ENCODE measurements around the gene ZC3H14. TPM values are rescaled to one million over a fixed set of nuclear protein-coding genes. Genes with fewer than 3 reads are reported as not detected.

Gene ZC3H14
- polyA plus RNA-seq, 1 of the 3 experiments (the other 2 are of a cell fraction), result 61.5 TPM

DNA sequence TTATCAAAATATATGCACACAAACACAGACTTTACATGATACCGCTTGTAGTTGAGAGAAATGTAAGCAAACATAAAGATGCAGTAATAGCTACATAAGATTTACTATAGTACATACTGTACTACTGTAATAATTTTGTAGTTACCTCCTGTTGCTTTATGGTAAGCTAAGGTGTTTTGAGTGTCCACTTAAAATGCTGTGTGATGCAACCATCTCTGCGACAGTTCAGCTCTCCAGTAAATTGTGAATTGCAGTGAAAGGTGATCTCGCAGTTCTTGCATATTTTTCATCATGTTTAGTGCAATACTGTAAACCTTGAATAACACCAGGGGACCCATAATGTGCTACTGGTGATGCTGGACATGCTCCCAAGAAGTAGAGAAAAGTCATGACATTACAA lies 21.6 kb downstream of the ZC3H14 start (continued):
- TF ChIP-seq RFX5 (IDR thresholded peaks at IDR 0.05; ENCODE audit: low read length) (no peak), SIN3A (IDR thresholded peaks at IDR 0.05; ENCODE audit: borderline replicate concordance, low read depth, low read length) (no peak), GABPA (IDR thresholded peaks at IDR 0.05; ENCODE audit: low read depth) (no peak), EP300 (IDR thresholded peaks at IDR 0.05; ENCODE audit: borderline replicate concordance in 1 of 2, low read depth in 1 of 2, low read length in 1 of 2) (no peak), JUND (IDR thresholded peaks at IDR 0.05) (no peak)
- TF ChIP-seq, protein P1, sequence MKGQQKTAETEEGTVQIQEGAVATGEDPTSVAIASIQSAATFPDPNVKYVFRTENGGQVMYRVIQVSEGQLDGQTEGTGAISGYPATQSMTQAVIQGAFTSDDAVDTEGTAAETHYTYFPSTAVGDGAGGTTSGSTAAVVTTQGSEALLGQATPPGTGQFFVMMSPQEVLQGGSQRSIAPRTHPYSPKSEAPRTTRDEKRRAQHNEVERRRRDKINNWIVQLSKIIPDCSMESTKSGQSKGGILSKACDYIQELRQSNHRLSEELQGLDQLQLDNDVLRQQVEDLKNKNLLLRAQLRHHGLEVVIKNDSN (IDR thresholded peaks at IDR 0.05; ENCODE audit: borderline replicate concordance, low read depth), result no peak
- TF ChIP-seq, protein P2, sequence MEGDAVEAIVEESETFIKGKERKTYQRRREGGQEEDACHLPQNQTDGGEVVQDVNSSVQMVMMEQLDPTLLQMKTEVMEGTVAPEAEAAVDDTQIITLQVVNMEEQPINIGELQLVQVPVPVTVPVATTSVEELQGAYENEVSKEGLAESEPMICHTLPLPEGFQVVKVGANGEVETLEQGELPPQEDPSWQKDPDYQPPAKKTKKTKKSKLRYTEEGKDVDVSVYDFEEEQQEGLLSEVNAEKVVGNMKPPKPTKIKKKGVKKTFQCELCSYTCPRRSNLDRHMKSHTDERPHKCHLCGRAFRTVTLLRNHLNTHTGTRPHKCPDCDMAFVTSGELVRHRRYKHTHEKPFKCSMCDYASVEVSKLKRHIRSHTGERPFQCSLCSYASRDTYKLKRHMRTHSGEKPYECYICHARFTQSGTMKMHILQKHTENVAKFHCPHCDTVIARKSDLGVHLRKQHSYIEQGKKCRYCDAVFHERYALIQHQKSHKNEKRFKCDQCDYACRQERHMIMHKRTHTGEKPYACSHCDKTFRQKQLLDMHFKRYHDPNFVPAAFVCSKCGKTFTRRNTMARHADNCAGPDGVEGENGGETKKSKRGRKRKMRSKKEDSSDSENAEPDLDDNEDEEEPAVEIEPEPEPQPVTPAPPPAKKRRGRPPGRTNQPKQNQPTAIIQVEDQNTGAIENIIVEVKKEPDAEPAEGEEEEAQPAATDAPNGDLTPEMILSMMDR (IDR thresholded peaks at IDR 0.05), result no peak
- TF ChIP-seq, protein P3, sequence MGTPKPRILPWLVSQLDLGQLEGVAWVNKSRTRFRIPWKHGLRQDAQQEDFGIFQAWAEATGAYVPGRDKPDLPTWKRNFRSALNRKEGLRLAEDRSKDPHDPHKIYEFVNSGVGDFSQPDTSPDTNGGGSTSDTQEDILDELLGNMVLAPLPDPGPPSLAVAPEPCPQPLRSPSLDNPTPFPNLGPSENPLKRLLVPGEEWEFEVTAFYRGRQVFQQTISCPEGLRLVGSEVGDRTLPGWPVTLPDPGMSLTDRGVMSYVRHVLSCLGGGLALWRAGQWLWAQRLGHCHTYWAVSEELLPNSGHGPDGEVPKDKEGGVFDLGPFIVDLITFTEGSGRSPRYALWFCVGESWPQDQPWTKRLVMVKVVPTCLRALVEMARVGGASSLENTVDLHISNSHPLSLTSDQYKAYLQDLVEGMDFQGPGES (IDR thresholded peaks at IDR 0.05; ENCODE audit: low read depth, low read length), result no peak

DNA sequence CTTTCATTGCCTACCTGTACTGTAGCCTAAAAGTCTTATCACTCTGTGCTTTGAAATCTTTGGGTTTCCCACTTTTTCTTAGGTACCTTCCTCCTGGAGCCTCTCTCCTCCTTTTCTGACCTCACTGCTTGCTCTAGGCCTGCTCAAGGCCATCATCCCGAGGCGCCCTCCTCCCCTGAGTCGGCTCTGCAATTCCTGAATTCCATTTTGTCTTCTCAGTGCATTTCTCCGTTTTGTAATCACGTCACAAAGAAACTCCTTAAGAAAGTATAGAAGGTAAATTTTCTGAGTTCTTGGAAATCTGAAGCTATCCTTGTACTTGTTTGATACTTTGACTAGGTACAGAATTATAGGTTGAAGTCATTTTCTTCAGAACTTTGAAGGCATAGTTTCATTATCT lies 25.2 kb downstream of the ZC3H14 start:
- H2AFZ ChIP-seq (ENCODE audit: low read depth), result no peak overlapping the region
- peaks cover 26% of the 10 kb centered on the region; the same call in 1 of the 2 replicates for H3K79me2 ChIP-seq (ENCODE audit: insufficient read depth)
- ChIA-PET POLR2A (no interaction called here), CTCF (no interaction called here)
- H3K9ac ChIP-seq, result no peak overlapping the region
- H3K4me1 ChIP-seq (ENCODE audit: control insufficient read depth in 1 of 2, insufficient read depth in 2 of 2, low read depth in 1 of 2, low read length in 1 of 2), result no peaks in the 10 kb centered on the region
- H3K9me2 ChIP-seq, result no peaks in the 10 kb centered on the region
- TF ChIP-seq POLR2AphosphoS5 (IDR thresholded peaks at IDR 0.05; ENCODE audit: low read depth, low read length) (no peak), GABPA (IDR thresholded peaks at IDR 0.05; ENCODE audit: low read depth) (no peak), JUND (IDR thresholded peaks at IDR 0.05) (no peak), RAD21 (IDR thresholded peaks at IDR 0.05; ENCODE audit: low read length) (no peak), RCOR1 (IDR thresholded peaks at IDR 0.05; ENCODE audit: low read length) (no peak), MEF2A (IDR thresholded peaks at IDR 0.05; ENCODE audit: borderline replicate concordance, low read depth) (no peak), TCF12 (IDR thresholded peaks at IDR 0.05) (no peak), EP300 (IDR thresholded peaks at IDR 0.05; ENCODE audit: borderline replicate concordance in 1 of 2, low read depth in 1 of 2, low read length in 1 of 2) (no peak), RFX5 (IDR thresholded peaks at IDR 0.05; ENCODE audit: low read length) (no peak), TEAD4 (IDR thresholded peaks at IDR 0.05; ENCODE audit: borderline replicate concordance, insufficient read depth) (no peak), FOXM1 (IDR thresholded peaks at IDR 0.05; ENCODE audit: low read depth) (no peak), TAF1 (IDR thresholded peaks at IDR 0.05; ENCODE audit: borderline replicate concordance, low read depth, low read length) (no peak), SMC3 (IDR thresholded peaks at IDR 0.05; ENCODE audit: low read depth, low read length) (no peak), SIN3A (IDR thresholded peaks at IDR 0.05; ENCODE audit: borderline replicate concordance, low read depth, low read length) (no peak), ELF1 (IDR thresholded peaks at IDR 0.05) (no peak), NRF1 (IDR thresholded peaks at IDR 0.05; ENCODE audit: low read depth, low read length) (no peak)
- TF ChIP-seq, protein P2 (IDR thresholded peaks at IDR 0.05), result no peak
- TF ChIP-seq, protein P3 (IDR thresholded peaks at IDR 0.05; ENCODE audit: low read depth, low read length), result no peak
- TF ChIP-seq, protein P4, sequence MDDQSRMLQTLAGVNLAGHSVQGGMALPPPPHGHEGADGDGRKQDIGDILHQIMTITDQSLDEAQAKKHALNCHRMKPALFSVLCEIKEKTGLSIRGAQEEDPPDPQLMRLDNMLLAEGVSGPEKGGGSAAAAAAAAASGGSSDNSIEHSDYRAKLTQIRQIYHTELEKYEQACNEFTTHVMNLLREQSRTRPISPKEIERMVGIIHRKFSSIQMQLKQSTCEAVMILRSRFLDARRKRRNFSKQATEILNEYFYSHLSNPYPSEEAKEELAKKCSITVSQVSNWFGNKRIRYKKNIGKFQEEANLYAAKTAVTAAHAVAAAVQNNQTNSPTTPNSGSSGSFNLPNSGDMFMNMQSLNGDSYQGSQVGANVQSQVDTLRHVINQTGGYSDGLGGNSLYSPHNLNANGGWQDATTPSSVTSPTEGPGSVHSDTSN (IDR thresholded peaks at IDR 0.05), result no peak
- no peak overlapping the region for H3K4me2 ChIP-seq
- no peaks in the 10 kb centered on the region for H3K9me3 ChIP-seq
- no peak overlapping the region for H3K27ac ChIP-seq (ENCODE audit: low read depth in 2 of 2, low read length in 1 of 2)
- 98% methylated on average over 5 of the region's 5 CpGs for WGBS (ENCODE audit: low lambda C conversion rate)
- no peaks in the 10 kb centered on the region for H4K20me1 ChIP-seq (ENCODE audit: insufficient read depth)
- no peak for DNase-seq
- no peaks in the 10 kb centered on the region for H3F3A ChIP-seq (replicated peaks; ENCODE audit: insufficient read depth)
- no peak overlapping the region for H3K4me3 ChIP-seq (ENCODE audit: low read depth in 2 of 2, low read length in 1 of 2)
- peaks cover 61 to 80% of the 10 kb centered on the region in 2 experiments for H3K36me3 ChIP-seq (replicated peaks in 1 of 2; ENCODE audit: control insufficient read depth in 1 of 2, insufficient read depth in 2 of 2, low read length in 1 of 2)
- H3K27me3 ChIP-seq (ENCODE audit: insufficient read depth), result no peaks in the 10 kb centered on the region

Measured in SK-N-SH (cell line).